Measurements from ENCODE around the gene TRMT10C.
"Not testable (repeated sequence)": the region's sequence is repeated elsewhere in the genome, so short reads cannot be mapped to it uniquely, and the experiment has no call there.

Gene TRMT10C

GRCh38 chr3:101561630-101562328 is at the start of gene TRMT10C:
TRMT10C (plus strand) TSS chr3:101561868; CDS start chr3:101564782, 2,914 bp downstream.
- DNase-seq = peak; percentile 94

GRCh38 chr3:101512396-101512645 is 49.3 kb upstream of the TRMT10C start:
- DNase-seq = no peak

DNA sequence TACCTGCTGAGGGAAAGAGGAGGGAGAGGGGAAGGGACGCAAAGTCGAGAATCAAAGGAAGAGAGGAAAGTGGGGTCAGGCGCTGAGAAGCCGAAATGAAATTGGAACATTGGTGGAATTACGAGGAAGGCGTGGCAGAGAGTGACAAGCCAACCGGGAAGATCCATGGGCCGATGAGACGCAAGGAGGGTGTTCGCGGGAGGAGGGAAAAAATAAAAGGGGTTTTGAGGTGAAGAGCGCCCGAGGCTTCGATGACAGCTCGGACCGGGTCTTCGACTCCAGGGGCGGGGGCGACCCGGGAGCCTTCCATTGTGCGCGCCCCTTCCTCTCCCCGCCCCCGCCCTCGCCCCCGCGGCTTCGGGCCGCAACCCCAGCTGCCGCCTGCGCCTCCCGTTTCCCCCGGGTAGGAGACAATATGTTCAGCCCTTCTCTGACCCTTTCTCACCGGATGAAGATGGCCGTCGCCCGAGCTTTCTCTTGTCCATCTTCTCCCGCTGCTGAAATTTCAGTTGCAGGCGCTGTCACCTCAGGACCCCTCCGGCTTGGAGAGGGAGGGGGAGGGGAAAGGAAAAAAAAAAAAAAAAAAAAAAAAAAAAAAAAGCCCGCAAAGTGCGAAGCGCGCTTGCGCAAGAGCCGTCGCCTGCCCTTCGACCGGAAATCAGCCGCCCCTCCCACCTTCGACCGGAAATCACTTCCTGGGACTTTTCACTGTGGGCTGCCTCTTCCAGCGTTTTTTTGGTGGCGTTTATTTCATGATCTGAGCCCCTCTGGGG is 48.8 kb upstream of the TRMT10C start, which contains the start of gene SENP7:
TSS of gene SENP7 (minus strand) at position 567 of the 773 bp plus-strand sequence. CDS start at position 485, 82 bp downstream.
- peak; percentile 81 for DNase-seq

DNA sequence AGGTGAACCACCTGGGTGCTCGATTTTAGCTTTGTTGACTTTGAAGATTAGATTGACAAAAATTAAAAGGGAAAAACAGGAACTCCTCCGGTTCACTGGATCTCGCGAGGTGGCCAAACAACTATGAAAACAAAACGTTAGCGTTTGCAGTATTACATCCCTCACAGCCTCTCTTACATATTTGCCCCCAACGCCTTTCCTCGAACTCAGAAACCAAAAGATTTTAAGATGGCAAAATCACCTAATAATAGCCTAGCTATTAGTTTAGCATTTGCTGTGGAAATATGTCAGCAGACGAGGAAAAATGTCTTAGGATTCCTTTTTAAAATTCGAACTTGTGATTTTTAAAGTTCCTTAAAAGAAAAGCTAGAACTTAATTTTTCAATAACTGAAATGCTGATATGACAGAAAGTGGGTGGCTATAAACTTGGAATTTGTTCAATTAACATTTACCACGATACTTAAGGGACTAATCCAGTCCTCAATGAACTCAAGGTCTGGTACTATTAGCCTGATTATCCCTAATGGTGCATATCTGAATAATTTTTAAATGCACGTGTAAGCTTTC is 48.2 kb upstream of the TRMT10C start:
- DNase-seq = no peak

DNA sequence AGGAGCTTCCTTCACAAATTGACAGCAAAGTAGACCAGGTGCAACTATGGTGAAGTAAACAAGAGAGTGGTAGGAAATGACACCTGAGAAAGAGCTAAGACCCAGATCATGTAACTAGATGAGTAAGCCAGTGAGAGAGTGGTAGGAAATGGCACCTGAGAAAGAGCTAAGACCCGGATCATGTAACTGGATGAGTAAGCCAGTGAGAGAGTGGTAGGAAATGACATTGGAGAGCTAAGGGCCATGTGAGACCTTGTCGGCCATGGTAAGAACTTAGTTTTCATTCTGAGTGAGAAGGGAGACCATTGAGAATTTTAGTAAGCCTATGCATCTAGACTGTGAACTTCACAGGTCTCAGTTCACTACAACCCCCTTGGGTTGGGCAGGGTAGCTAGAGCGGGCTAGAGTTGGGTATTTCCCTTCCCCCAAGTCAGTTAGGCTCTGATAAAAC is 43.2 kb upstream of the TRMT10C start:
- DNase-seq = peak; percentile 84

GRCh38 chr3:101519685-101520365 is 41.8 kb upstream of the TRMT10C start:
- no peak for DNase-seq

DNA sequence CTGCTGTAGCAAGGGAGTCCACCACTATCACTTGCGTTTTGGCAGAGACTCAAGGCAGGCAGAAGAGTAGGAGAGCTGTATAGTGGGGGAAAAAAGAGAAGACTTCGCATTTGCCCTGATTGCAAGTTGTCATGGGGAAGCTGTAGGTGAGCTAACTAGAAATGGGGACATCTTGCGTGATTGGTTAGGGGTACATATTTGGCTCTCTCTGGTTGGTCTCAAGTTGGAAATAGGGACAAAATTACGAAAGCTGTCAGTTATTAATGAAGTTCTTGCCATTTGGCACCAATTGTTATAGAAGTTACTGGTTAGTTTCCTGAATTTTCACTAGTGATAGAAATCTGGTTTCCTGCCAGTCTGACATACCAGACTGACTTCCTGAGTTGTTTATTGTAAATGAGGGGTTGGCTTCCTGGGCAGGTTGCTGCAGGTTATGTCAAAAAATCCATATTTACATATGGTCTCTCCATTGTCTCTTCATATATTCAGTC is 40.4 kb upstream of the TRMT10C start:
- DNase-seq = peak; percentile 80

DNA sequence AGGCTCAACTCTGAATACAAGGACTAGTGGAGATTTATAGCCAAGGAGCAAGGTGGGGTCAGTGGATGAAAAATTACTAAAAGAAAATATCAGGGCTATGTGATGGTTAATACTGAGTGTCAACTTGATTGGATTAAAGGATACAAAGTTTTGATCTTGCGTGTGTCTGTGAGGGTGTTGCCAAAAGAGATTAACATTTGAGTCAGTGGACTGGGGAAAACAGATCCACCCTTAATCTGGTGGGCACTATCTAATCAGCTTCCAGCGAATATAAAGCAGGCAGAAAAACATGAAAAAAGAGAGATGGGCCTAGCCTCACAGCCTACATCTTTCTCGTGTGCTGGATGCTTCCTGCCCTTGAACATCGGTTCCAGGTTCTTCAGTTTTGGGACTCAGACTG is 34.2 kb upstream of the TRMT10C start:
- DNase-seq = no peak

DNA sequence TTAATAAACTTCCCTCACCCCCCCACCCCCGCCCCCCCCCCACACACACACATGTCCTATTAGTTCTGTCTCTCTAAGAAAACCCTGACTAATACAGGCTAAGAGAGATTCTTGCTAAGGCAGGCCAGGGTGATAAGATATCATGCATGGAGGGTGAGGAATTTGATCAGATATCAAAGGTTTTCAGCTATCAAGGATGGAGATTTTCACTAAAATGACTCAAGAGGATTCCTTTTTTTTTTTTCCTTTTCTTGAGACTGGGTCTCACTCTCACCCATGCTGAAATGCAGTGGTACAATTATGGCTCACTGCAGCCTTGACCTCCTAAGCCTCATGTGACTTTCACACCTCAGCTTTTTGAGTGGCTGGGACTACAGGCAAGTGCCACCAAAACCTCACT is 33.8 kb upstream of the TRMT10C start:
- no peak for DNase-seq

GRCh38 chr3:101529816-101530685 is 31.6 kb upstream of the TRMT10C start:
- DNase-seq = no peak

- peak; percentile 26 for DNase-seq
Measured at GRCh38 chr3:101530686-101531047, 31.0 kb upstream of the TRMT10C start.

DNA sequence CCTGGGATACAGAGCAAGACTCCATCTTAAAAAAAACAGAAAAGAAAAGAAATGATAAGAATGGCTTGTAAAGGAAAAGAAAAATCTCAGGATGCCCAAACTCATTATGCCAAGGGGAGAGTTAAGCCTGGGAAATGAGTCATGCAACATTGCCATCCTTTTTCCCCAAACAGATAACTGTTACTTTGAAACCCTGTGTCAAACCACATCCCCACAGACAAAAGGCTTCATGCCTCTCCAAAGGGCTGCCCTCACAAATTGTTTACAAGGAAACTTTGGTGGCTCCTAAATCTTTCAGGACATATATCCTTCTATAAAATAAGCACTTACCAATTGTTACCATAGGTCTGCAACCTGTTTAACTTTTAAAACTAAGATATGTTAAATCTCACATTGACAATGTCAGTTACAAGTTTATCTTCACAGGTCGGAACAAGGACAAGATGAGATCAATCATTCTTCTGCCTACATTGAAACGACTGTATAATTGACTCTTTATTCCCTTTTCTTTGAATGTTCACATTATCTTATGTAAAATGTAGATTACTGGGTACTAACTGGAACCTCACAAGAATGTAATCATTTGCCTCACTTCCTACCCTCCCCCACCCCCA is 30.1 kb upstream of the TRMT10C start:
- peak; percentile 18 for DNase-seq

DNA sequence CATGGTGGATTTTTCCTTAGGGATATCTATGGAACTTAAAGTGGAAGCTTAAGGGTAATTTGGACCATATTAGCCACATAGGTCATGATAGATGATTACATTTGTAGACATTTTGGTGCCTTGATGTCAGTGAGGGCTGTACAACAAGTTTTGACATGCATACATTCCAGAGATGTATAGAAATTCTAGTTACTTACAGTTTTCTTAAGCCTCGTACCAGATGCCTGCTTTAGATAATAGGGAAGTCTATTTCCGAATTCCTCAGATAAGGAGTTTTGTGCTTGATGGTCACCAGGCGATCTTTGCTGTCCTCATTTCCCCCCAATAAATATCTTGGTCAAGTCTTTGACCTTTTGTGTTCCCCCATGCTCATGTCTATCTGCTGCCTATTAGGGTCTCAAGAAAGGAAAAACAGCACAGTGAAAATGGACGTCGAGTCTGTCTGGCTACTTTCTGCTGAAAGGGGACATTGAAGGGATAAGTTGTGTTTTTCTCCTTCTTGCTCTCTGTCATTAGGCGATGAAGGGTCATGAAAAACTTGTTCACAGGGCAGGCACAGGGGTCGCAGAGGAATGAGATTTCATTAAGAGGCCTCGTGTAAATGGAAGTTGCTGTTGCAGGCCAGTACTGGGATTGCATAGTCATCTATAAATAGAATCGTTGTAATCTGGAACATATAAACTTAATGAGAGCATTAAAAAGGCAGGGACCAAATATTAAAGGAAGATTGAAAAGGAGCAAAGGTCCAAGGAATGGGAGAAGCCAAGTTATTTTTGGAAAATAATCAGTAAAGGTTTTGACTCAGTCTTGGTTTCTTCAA is 28.7 kb upstream of the TRMT10C start:
- DNase-seq = no peak

DNA sequence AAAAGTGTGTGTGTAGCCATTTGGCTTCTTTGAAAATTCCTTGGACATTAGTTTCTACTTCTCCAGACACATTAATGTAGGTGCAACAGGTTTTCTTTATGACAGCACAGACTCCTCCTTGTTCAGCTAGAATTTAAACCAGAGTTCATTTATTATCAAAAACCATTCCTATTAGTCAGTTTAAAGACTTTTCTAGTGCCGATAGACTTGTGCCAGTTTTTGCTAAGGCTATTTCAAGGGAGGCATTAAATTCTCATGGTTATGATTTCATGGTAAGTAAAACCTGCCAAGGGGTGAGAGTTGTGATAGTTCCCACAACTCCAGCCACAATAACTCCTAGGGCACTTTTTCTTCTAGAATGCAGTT is 28.1 kb upstream of the TRMT10C start:
- DNase-seq = no peak

DNA sequence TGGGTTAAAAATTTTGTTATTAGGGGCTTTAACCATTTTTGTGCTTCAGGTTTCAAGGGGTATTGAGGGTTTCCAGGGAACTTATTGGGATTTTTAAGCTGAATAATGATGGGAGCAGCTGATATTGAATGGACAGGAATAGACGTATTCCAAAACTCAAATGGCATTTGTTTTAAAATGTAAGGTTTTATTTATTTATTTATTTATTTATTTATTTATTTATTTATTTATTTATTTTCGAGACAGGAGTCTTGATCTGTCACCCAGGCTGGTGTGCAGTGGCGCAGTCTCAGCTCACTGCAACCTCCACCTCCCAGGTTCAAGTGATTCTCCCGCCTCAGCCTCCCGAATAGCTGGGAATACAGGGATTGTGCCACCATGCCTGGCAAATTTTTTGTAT is 26.4 kb upstream of the TRMT10C start:
- DNase-seq = no peak

DNA sequence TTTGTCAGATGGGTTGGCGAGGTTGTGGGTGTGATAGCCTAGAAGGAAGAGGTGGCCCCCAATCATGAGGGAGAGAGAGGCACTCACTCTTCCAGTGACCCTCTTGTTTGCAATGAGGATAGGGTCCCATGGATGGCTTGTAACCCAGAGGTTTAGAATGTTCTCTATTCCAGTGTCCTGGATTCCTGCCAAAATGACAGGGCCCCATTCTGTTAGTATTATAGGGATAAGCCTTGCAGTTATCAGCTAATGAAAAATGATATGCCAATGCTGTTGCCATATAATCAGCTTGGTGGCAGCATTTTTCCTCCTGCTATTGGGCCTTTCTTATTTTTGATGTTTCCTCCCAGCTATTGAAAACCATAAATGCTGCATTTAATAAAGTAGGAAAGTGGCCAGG is 25.4 kb upstream of the TRMT10C start:
- no peak for DNase-seq

DNA sequence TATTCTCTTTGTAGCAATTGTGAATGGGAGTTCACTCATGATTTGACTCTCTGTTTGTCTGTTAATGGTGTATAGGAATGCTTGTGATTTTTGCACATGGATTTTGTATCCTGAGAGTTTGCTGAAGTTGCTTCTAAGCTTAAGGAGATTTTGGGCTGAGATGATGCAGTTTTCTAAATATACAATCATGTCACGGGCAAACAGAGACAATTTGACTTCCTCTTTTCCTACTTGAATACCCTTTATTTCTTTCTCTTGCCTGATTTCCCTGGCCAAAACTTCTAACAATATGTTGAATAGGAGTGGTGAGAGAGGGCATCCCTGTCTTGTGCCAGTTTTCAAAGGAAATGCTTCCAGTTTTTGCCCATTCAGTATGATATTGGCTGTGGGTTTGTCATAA is 24.7 kb upstream of the TRMT10C start:
- DNase-seq = not testable (repeated sequence)

DNA sequence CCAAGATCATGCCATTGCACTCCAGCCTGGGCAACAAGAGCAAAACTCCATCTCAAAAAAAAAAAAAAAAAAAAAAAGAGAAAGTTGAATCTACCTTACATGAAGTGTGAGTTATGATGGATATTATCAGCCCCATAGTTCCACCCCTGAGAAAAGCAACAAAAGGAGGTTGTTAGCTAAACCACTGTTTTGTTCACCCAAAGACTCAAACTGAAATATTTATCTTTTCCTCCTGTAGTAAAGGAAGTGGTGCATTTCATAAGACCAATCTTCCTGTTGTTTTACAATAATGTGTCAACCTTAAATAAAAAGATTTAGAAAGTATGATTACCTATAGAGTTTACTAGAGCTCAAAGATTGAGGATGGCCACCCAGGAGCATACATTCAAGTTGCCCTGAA is 18.7 kb upstream of the TRMT10C start:
- peak; percentile 22 for DNase-seq

GRCh38 chr3:101544161-101544850 is 17.4 kb upstream of the TRMT10C start:
- peak; percentile 18 for DNase-seq

- DNase-seq = no peak
Measured at GRCh38 chr3:101548527-101549105, 13.1 kb upstream of the TRMT10C start.

Data from CD4-positive, alpha-beta T cell treated with Interleukin-21 for 1 hour (primary cell).